Endothelial cell (in vitro differentiated cells): ENCODE data around the gene COL26A1. TPM values are rescaled to one million over a fixed set of nuclear protein-coding genes. Genes with fewer than 3 reads are reported as not detected.

Experiments
- DNase-seq: peaks from one replicate; pipeline ENCODE4 v3.0.0; 2021; ENCODE audit warnings: low spot score
- H3K27ac Mint-ChIP-seq: one replicate; pipeline ENCODE4 v1.8.0; 2021; ENCODE audit warnings: mixed read lengths, inconsistent platforms; ENCODE audit not compliant: unreplicated experiment
- H3K27me3 Mint-ChIP-seq: one replicate; pipeline ENCODE4 v1.8.0; 2021; ENCODE audit warnings: mild to moderate bottlenecking, moderate library complexity, mixed read lengths, inconsistent platforms; ENCODE audit not compliant: unreplicated experiment
- H3K36me3 Mint-ChIP-seq: one replicate; pipeline ENCODE4 v1.8.0; 2021; ENCODE audit warnings: mild to moderate bottlenecking, low read depth, mixed read lengths, inconsistent platforms; ENCODE audit not compliant: unreplicated experiment
- H3K4me1 Mint-ChIP-seq: one replicate; pipeline ENCODE4 v1.8.0; 2021; ENCODE audit warnings: mild to moderate bottlenecking, mixed read lengths, inconsistent platforms; ENCODE audit not compliant: unreplicated experiment
- H3K4me3 Mint-ChIP-seq: one replicate; pipeline ENCODE4 v1.8.0; 2021; ENCODE audit warnings: mild to moderate bottlenecking, mixed read lengths, inconsistent platforms; ENCODE audit not compliant: unreplicated experiment
- H3K9me3 Mint-ChIP-seq: one replicate; pipeline ENCODE4 v1.8.0; 2021; ENCODE audit warnings: mixed read lengths, inconsistent platforms; ENCODE audit not compliant: unreplicated experiment
- total RNA-seq: library from RNA; stranded (reverse); fragmentation: NEBNext Ultra II Directional; extraction: Animal tissue kit (Norgen Biotek cat#: 25700); gene quantifications from one replicate; pipeline ENCODE4 v1.2.1, GENCODE V29; 2021; ENCODE audit not compliant: unreplicated experiment
- TF ChIP-seq, protein P1 (sequence below): fragments of 200-600 bp; sonication (generic); IDR thresholded peaks from one replicate; pipeline ENCODE4 v1.5.0; 2021; ENCODE audit warnings: antibody characterized with exemption; ENCODE audit not compliant: unreplicated experiment

The COL26A1 gene
- total RNA-seq, 1 donor from 2014 or later: 6.1 TPM

DNA sequence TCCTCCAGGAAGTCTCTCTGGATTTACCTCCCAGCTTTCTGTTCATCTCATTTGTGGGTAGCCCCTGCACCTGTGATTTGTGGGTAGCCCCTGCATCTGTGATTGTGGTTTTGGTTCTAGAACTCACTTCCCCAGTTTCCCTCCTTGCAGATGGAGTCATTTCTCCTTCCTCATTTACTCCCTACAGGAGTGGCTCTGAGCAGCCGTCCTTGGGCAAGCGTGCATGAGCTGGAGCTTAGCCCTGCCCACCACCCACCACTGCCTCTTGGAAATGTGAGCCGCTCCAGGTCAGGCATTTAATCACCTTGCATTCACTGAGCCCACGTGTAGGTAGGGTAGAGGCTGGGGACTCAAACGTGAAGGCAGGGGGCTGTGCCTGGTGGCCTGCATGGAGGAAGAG lies 8.2 kb downstream of the COL26A1 start:
- no peak for DNase-seq
- H3K27me3 Mint-ChIP-seq: no peaks in the 10 kb centered on the region
- TF ChIP-seq, protein P1, sequence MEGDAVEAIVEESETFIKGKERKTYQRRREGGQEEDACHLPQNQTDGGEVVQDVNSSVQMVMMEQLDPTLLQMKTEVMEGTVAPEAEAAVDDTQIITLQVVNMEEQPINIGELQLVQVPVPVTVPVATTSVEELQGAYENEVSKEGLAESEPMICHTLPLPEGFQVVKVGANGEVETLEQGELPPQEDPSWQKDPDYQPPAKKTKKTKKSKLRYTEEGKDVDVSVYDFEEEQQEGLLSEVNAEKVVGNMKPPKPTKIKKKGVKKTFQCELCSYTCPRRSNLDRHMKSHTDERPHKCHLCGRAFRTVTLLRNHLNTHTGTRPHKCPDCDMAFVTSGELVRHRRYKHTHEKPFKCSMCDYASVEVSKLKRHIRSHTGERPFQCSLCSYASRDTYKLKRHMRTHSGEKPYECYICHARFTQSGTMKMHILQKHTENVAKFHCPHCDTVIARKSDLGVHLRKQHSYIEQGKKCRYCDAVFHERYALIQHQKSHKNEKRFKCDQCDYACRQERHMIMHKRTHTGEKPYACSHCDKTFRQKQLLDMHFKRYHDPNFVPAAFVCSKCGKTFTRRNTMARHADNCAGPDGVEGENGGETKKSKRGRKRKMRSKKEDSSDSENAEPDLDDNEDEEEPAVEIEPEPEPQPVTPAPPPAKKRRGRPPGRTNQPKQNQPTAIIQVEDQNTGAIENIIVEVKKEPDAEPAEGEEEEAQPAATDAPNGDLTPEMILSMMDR: no peak
- H3K9me3 Mint-ChIP-seq: no peaks in the 10 kb centered on the region
- H3K36me3 Mint-ChIP-seq: no peaks in the 10 kb centered on the region
- no peak overlapping the region for H3K4me3 Mint-ChIP-seq
- no peaks in the 10 kb centered on the region for H3K4me1 Mint-ChIP-seq
- H3K27ac Mint-ChIP-seq: no peak overlapping the region

DNA sequence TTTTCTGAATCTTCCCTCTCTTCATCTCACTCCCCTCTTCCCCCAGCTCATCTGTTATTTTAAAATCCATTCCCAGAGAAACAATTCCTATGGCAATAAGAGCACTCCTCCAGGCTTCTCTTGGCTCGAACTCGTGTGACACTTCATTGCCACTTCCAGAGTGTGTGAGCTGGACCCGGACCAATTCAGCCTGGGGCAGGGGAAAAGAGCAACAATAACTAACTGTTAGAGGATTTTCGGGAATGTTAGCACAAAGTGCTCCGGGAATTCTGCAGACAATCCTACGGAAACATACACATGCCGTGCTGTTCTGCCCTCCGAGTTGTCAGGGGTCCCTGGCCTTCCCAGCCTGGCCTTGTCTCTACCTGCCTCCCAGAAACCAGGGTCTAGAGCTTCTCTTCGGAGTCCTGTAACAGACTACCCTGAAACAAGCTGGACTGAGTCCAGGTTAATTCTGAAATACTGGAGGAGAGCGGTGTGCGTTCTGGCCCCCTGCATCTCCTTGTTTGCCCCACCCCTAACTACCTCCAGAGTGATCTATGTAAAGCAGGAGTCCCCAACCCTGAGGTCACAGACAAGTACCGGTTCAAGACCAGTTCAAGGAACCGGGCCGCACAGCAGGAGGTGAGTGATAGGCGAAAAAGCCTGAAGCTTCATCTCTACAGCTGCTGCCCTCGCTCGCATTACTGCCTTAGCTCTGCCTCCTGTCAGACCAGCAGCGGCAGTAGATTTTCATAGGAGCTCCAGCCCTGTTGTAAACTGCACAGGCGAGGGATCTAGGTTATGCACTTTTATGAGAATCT lies 11.3 kb downstream of the COL26A1 start:
- TF ChIP-seq, protein P1: no peak
- no peaks in the 10 kb centered on the region for H3K4me1 Mint-ChIP-seq
- H3K4me3 Mint-ChIP-seq: no peak overlapping the region
- no peaks in the 10 kb centered on the region for H3K27me3 Mint-ChIP-seq
- DNase-seq: no peak
- no peak overlapping the region for H3K27ac Mint-ChIP-seq
- H3K9me3 Mint-ChIP-seq: no peaks in the 10 kb centered on the region
- H3K36me3 Mint-ChIP-seq: no peaks in the 10 kb centered on the region

DNA sequence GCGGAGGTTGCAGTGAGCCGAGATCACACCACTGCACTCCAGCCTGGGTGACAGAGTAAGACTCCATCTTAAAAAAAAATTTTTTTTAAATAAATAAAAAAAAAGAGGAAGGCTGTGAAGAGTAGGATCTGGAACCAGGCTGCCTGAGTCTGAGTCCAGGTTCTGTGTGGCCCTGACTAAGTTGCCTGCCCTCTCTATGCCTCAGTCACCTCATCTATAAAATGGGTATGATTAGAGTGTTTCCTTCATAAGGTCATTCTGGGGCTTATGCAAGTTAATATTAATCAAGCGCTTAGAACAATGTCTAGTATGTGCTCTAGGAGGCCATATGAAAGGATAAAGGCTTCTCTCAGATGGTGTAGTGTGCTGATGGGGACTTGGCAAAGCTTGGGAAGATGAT lies 12.3 kb downstream of the COL26A1 start:
- Mint-ChIP-seq H3K4me1 (no peaks in the 10 kb centered on the region), H3K36me3 (no peaks in the 10 kb centered on the region)
- TF ChIP-seq, protein P1: no peak

DNA sequence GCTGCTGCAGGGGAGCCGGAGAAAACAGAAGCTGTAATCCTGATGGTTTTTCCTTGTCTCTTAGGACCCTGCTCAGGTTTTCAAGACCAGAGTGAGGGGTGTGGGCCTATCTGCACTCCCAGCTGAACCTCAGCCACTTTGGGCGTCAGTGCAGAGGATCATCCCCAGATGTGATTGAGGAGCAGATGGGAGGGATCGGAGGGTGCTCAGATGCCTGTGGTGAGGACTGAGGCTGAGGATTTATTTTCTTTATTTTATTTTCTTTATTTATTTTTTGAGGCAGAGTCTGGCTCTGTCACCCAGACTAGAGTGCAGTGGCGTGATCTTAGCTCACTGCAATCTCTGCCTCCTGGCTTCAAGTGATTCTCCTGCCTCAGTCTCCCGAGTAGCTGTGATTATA lies 13.9 kb downstream of the COL26A1 start:
- no peaks in the 10 kb centered on the region for H3K9me3 Mint-ChIP-seq
- H3K27ac Mint-ChIP-seq: no peak overlapping the region
- no peaks in the 10 kb centered on the region for H3K4me1 Mint-ChIP-seq
- no peak for DNase-seq
- TF ChIP-seq, protein P1: no peak
- H3K27me3 Mint-ChIP-seq: peaks cover 2% of the 10 kb centered on the region
- H3K4me3 Mint-ChIP-seq: no peak overlapping the region
- H3K36me3 Mint-ChIP-seq: no peaks in the 10 kb centered on the region

More for the DNA sequence above, 12.3 kb downstream of the COL26A1 start:
- Mint-ChIP-seq H3K4me3 (no peak overlapping the region), H3K27ac (no peak overlapping the region), H3K27me3 (peaks cover 2% of the 10 kb centered on the region), H3K9me3 (no peaks in the 10 kb centered on the region)
- no peak for DNase-seq

GRCh38 chr7:101377189-101377736 lies 14.6 kb downstream of the COL26A1 start:
- H3K9me3 Mint-ChIP-seq: no peaks in the 10 kb centered on the region
- no peak overlapping the region for H3K4me3 Mint-ChIP-seq
- no peaks in the 10 kb centered on the region for H3K4me1 Mint-ChIP-seq
- peaks cover 2% of the 10 kb centered on the region for H3K27me3 Mint-ChIP-seq
- no peaks in the 10 kb centered on the region for H3K36me3 Mint-ChIP-seq
- DNase-seq: no peak
- TF ChIP-seq, protein P1: no peak
- H3K27ac Mint-ChIP-seq: no peak overlapping the region
